Activated CD4-positive, alpha-beta T cell treated with anti-CD3 and anti-CD28 coated beads, Interleukin-2, amount 10 ng/mL, durations not matched to agents 24 days and 14 days (primary cell): Measurements from ENCODE around the gene WHRN. TPM values are rescaled to one million over a fixed set of nuclear protein-coding genes. Genes with fewer than 3 reads are reported as not detected.

Experiments
- DNase-seq: peaks from one replicate; pipeline ENCODE4 v3.0.0; 2022
- H3K27ac Mint-ChIP-seq: one replicate; pipeline ENCODE4 v1.8.0; 2022; ENCODE audit warnings: mild to moderate bottlenecking, mixed read lengths
- H3K27me3 Mint-ChIP-seq: one replicate; pipeline ENCODE4 v1.8.0; 2022; ENCODE audit warnings: mixed read lengths
- H3K36me3 Mint-ChIP-seq: one replicate; pipeline ENCODE4 v1.8.0; 2022; ENCODE audit warnings: low read depth, mild to moderate bottlenecking, mixed read lengths
- H3K4me1 Mint-ChIP-seq: one replicate; pipeline ENCODE4 v1.8.0; 2021; ENCODE audit warnings: mixed read lengths
- H3K4me3 Mint-ChIP-seq: one replicate; pipeline ENCODE4 v1.8.0; 2022; ENCODE audit warnings: mild to moderate bottlenecking, moderate library complexity, mixed read lengths
- H3K9me3 Mint-ChIP-seq: one replicate; pipeline ENCODE4 v1.8.0; 2021; ENCODE audit warnings: mixed read lengths
- intact Hi-C: fragments of 100-400 bp; cut with micrococcal nuclease; formaldehyde crosslinking; loops from one replicate; pipeline ENCODE4 v1.15.1; 2023
- total RNA-seq: library from RNA; stranded (reverse); gene quantifications from 2 replicates; pipeline ENCODE4 v1.2.3, GENCODE V29; 2022

The WHRN gene
- total RNA-seq, 1 donor from 2014 or later = 2.0 TPM

- Mint-ChIP-seq H3K4me3 (no peak overlapping the region), H3K4me1 (peaks cover 7% of the 10 kb centered on the region), H3K36me3 (no peaks in the 10 kb centered on the region), H3K9me3 (no peaks in the 10 kb centered on the region), H3K27me3 (no peaks in the 10 kb centered on the region), H3K27ac (no peak overlapping the region)
- no peak for DNase-seq
- intact Hi-C loops = no loop called here
Measured at GRCh38 chr9:114416906-114417305, 88.4 kb downstream of the WHRN start.

- Mint-ChIP-seq H3K27ac (no peak overlapping the region), H3K9me3 (no peaks in the 10 kb centered on the region), H3K4me1 (peaks cover 7% of the 10 kb centered on the region), H3K4me3 (no peak overlapping the region), H3K27me3 (no peaks in the 10 kb centered on the region), H3K36me3 (no peaks in the 10 kb centered on the region)
- DNase-seq = no peak
- intact Hi-C loops = no loop called here
Measured at GRCh38 chr9:114416290-114416689, 89.0 kb downstream of the WHRN start.

- DNase-seq = no peak
- intact Hi-C loops = no loop called here
- Mint-ChIP-seq H3K4me3 (no peak overlapping the region), H3K9me3 (no peaks in the 10 kb centered on the region), H3K27ac (no peak overlapping the region), H3K27me3 (no peaks in the 10 kb centered on the region), H3K36me3 (no peaks in the 10 kb centered on the region), H3K4me1 (peaks cover 10% of the 10 kb centered on the region)
Measured at GRCh38 chr9:114414346-114414745, 90.9 kb downstream of the WHRN start.

- H3K4me1 Mint-ChIP-seq = peaks cover 13% of the 10 kb centered on the region
- H3K4me3 Mint-ChIP-seq = no peak overlapping the region
- intact Hi-C loops = no loop called here
- no peak overlapping the region for H3K27ac Mint-ChIP-seq
- H3K9me3 Mint-ChIP-seq = no peaks in the 10 kb centered on the region
- H3K27me3 Mint-ChIP-seq = no peaks in the 10 kb centered on the region
- no peaks in the 10 kb centered on the region for H3K36me3 Mint-ChIP-seq
- DNase-seq = no peak
Measured at GRCh38 chr9:114413861-114414301, 91.4 kb downstream of the WHRN start.

- Mint-ChIP-seq H3K27me3 (no peaks in the 10 kb centered on the region), H3K4me1 (peaks cover 6% of the 10 kb centered on the region), H3K9me3 (no peaks in the 10 kb centered on the region), H3K36me3 (no peaks in the 10 kb centered on the region), H3K27ac (no peak overlapping the region), H3K4me3 (no peak overlapping the region)
- DNase-seq = no peak
- intact Hi-C loops = no loop called here
Measured at GRCh38 chr9:114412048-114412683, 93.1 kb downstream of the WHRN start.

- no peak for DNase-seq
- H3K4me1 Mint-ChIP-seq = peaks cover 6% of the 10 kb centered on the region
- intact Hi-C loops = no loop called here
- no peak overlapping the region for H3K27ac Mint-ChIP-seq
- H3K27me3 Mint-ChIP-seq = no peaks in the 10 kb centered on the region
- H3K36me3 Mint-ChIP-seq = no peaks in the 10 kb centered on the region
- H3K4me3 Mint-ChIP-seq = no peak overlapping the region
- H3K9me3 Mint-ChIP-seq = no peaks in the 10 kb centered on the region
Measured at GRCh38 chr9:114411452-114411851, 93.8 kb downstream of the WHRN start.

- H3K36me3 Mint-ChIP-seq = no peaks in the 10 kb centered on the region
- H3K27ac Mint-ChIP-seq = no peak overlapping the region
- intact Hi-C loops = no loop called here
- DNase-seq = no peak
- no peaks in the 10 kb centered on the region for H3K27me3 Mint-ChIP-seq
- peaks cover 6% of the 10 kb centered on the region for H3K4me1 Mint-ChIP-seq
- H3K4me3 Mint-ChIP-seq = no peak overlapping the region
- no peaks in the 10 kb centered on the region for H3K9me3 Mint-ChIP-seq
Measured at GRCh38 chr9:114410910-114411309, 94.4 kb downstream of the WHRN start.

- Mint-ChIP-seq H3K4me3 (no peak overlapping the region), H3K27me3 (no peaks in the 10 kb centered on the region), H3K27ac (no peak overlapping the region), H3K9me3 (no peaks in the 10 kb centered on the region), H3K36me3 (no peaks in the 10 kb centered on the region), H3K4me1 (peaks cover 11% of the 10 kb centered on the region)
- no peak for DNase-seq
- intact Hi-C loops = loop anchor here (5.0 to 10.0 kb wide), 2 partner anchors 77 to 1115 kb away; no protein-coding TSS in a partner anchor
Measured at GRCh38 chr9:114409842-114410241, 95.4 kb downstream of the WHRN start.

- no peak for DNase-seq
- Mint-ChIP-seq H3K4me3 (no peak overlapping the region), H3K27me3 (no peaks in the 10 kb centered on the region), H3K9me3 (no peaks in the 10 kb centered on the region), H3K27ac (no peak overlapping the region), H3K36me3 (no peaks in the 10 kb centered on the region), H3K4me1 (peaks cover 11% of the 10 kb centered on the region)
- intact Hi-C loops = loop anchor here (5.0 to 10.0 kb wide), 2 partner anchors 78 to 1116 kb away; no protein-coding TSS in a partner anchor
Measured at GRCh38 chr9:114409103-114409780, 96.0 kb downstream of the WHRN start.

- no peaks in the 10 kb centered on the region for H3K27me3 Mint-ChIP-seq
- H3K4me1 Mint-ChIP-seq = peaks cover 11% of the 10 kb centered on the region
- H3K9me3 Mint-ChIP-seq = no peaks in the 10 kb centered on the region
- no peaks in the 10 kb centered on the region for H3K36me3 Mint-ChIP-seq
- intact Hi-C loops = loop anchor here (5.0 to 10.0 kb wide), 2 partner anchors 79 to 1116 kb away; no protein-coding TSS in a partner anchor
- DNase-seq = no peak
- H3K27ac Mint-ChIP-seq = no peak overlapping the region
- no peak overlapping the region for H3K4me3 Mint-ChIP-seq
Measured at GRCh38 chr9:114408645-114409044, 96.6 kb downstream of the WHRN start.

- Mint-ChIP-seq H3K27me3 (no peaks in the 10 kb centered on the region), H3K4me1 (peaks cover 11% of the 10 kb centered on the region), H3K27ac (no peak overlapping the region), H3K4me3 (no peak overlapping the region), H3K9me3 (no peaks in the 10 kb centered on the region), H3K36me3 (no peaks in the 10 kb centered on the region)
- intact Hi-C loops = loop anchor here (5.0 to 10.0 kb wide), 2 partner anchors 79 to 1117 kb away; no protein-coding TSS in a partner anchor
- DNase-seq = no peak
Measured at GRCh38 chr9:114407889-114408288, 97.4 kb downstream of the WHRN start.

GRCh38 chr9:114406441-114406840 is 98.8 kb downstream of the WHRN start:
- intact Hi-C loops = loop anchor here (5.0 to 10.0 kb wide), 2 partner anchors 81 to 1118 kb away; no protein-coding TSS in a partner anchor
- H3K4me3 Mint-ChIP-seq = no peak overlapping the region
- H3K27ac Mint-ChIP-seq = no peak overlapping the region
- DNase-seq = no peak
- peaks cover 11% of the 10 kb centered on the region for H3K4me1 Mint-ChIP-seq
- no peaks in the 10 kb centered on the region for H3K36me3 Mint-ChIP-seq
- H3K27me3 Mint-ChIP-seq = no peaks in the 10 kb centered on the region
- H3K9me3 Mint-ChIP-seq = no peaks in the 10 kb centered on the region

GRCh38 chr9:114405294-114406034 is 99.8 kb downstream of the WHRN start:
- Mint-ChIP-seq H3K36me3 (no peaks in the 10 kb centered on the region), H3K4me1 (peaks cover 11% of the 10 kb centered on the region), H3K27ac (peak overlapping the region; percentile 51), H3K27me3 (no peaks in the 10 kb centered on the region), H3K4me3 (no peak overlapping the region), H3K9me3 (no peaks in the 10 kb centered on the region)
- intact Hi-C loops = loop anchor here (1.0 to 10.0 kb wide), 5 partner anchors 67 to 1119 kb away; no protein-coding TSS in a partner anchor
- DNase-seq = peak; percentile 94

GRCh38 chr9:114404531-114404930 is 100.7 kb downstream of the WHRN start:
- intact Hi-C loops = loop anchor here (2.0 to 10.0 kb wide), 2 partner anchors 66 to 1120 kb away; no protein-coding TSS in a partner anchor
- Mint-ChIP-seq H3K4me1 (peaks cover 9% of the 10 kb centered on the region), H3K27me3 (no peaks in the 10 kb centered on the region), H3K9me3 (no peaks in the 10 kb centered on the region), H3K36me3 (no peaks in the 10 kb centered on the region), H3K4me3 (no peak overlapping the region), H3K27ac (no peak overlapping the region)
- no peak for DNase-seq
